Transverse colon (tissue), 4 donors: ENCODE results near the gene SPIN1. TPM values are rescaled to one million over a fixed set of nuclear protein-coding genes. Genes with fewer than 3 reads are reported as not detected.

Experiments used
- DNase-seq: peaks from one replicate; pipeline ENCODE4 v3.0.0-alpha.2; 2019
- H3K27ac ChIP-seq, 4 donors: fragments of 200-600 bp; sonication (generic); 2 replicates each; pipeline ENCODE4 v1.5.1; 2016 to 2018; ENCODE audit warnings: inconsistent platforms in 4 of 4
- H3K27me3 ChIP-seq: fragments of 200-600 bp; sonication (generic); 2 replicates; pipeline ENCODE4 v1.5.1; 2017; ENCODE audit warnings: inconsistent platforms
- H3K36me3 ChIP-seq, 4 donors: fragments of 200-600 bp; sonication (generic); 2 replicates each; pipeline ENCODE4 v1.5.1; 2017 to 2019; ENCODE audit warnings: inconsistent platforms in 4 of 4
- H3K4me1 ChIP-seq, 4 donors: fragments of 200-600 bp; sonication (generic); 2 replicates each; pipeline ENCODE4 v1.5.1; 2017 to 2020; ENCODE audit warnings: inconsistent platforms in 4 of 4
- H3K4me3 ChIP-seq, 4 donors: fragments of 200-600 bp; sonication (generic); 1 replicate in 1 of 4; 2 replicates in 3 of 4; pipeline versions ENCODE4 v1.5.1 to v1.6.1; 2017 to 2019; ENCODE audit warnings: inconsistent platforms in 4 of 4
- H3K9me3 ChIP-seq, 2 donors: fragments of 200-600 bp; sonication (generic); 2 replicates each; pipeline ENCODE4 v1.5.1; 2017 to 2019; ENCODE audit warnings: inconsistent platforms in 2 of 2
- CTCF ChIP-seq, 5 experiments: fragments of 200-600 bp in 3 of 5; fragments of 450-650 bp in 2 of 5; sonication (generic) in 3 of 5; IDR thresholded peaks; 1 replicate in 2 of 5; 2 replicates in 3 of 5; pipeline ENCODE4 v1.5.1; 2016 to 2017; ENCODE audit warnings: antibody characterized with exemption in 5 of 5, inconsistent platforms in 3 of 5, mild to moderate bottlenecking in 2 of 5, moderate library complexity in 1 of 5
- EP300 ChIP-seq: sonication (generic); formaldehyde crosslinking; IDR thresholded peaks from one replicate; pipeline ENCODE4 v1.6.1; 2017; ENCODE audit warnings: antibody characterized with exemption, low read depth
- POLR2A ChIP-seq: fragments of 450-650 bp; IDR thresholded peaks from one replicate; pipeline ENCODE4 v1.6.1; 2016; ENCODE audit warnings: antibody characterized with exemption, mild to moderate bottlenecking, moderate library complexity
- POLR2AphosphoS5 ChIP-seq, 3 donors: sonication (generic); formaldehyde crosslinking; IDR thresholded peaks; one replicate each; pipeline ENCODE4 v1.6.1; 2016; ENCODE audit warnings: antibody characterized with exemption in 3 of 3
- WGBS, 2 donors: methylation state at CpG; one replicate each; pipeline ENCODE4 v1.1.5; 2018; ENCODE audit warnings: low coverage in 1 of 2; 5-methylcytosine and 5-hydroxymethylcytosine counted together
- in situ Hi-C, 4 donors: fragments of 200-750 bp; cut with MboI; loops; one replicate each; pipeline versions ENCODE4 v1.15.0 to v1.15.1; 2017; ENCODE audit warnings: low sequenced_read_pairs in 3 of 4, low pct_ligation_motif_present in 1 of 4, low pct_unique_long_range_greater_than_20kb in 1 of 4
- intact Hi-C: fragments of 100-400 bp; cut with DNase I; formaldehyde crosslinking; loops from one replicate; pipeline ENCODE4 v1.15.1; 2023; ENCODE audit warnings: low total_unique reads
- total RNA-seq, 4 donors: library from RNA; depleted of rRNA; stranded (reverse); fragments of >200 nt; gene quantifications; one replicate each; pipeline ENCODE4 v1.1.0, GENCODE V29; 2016

Gene SPIN1
- total RNA-seq, 4 donors from 2014 or later: 33.7 to 72.4 (median 57.3) TPM

GRCh38 chr9:88363661-88364060 lies 24.6 kb upstream of the SPIN1 start:
- intact Hi-C loops: no loop called here

GRCh38 chr9:88364706-88365105 lies 23.5 kb upstream of the SPIN1 start:
- intact Hi-C loops: no loop called here
- 62 to 76% methylated on average over 2 of the region's 2 CpGs for WGBS, 2 donors
- Histone ChIP-seq H3K27ac (peak overlapping the region in 1 of 4 donors; percentile 47), H3K4me1 (peaks cover 0 to 4% (median 0%) of the 10 kb centered on the region in 4 donors), H3K27me3 (no peaks in the 10 kb centered on the region), H3K4me3 (no peak overlapping the region), H3K36me3 (no peaks in the 10 kb centered on the region), H3K9me3 (peaks cover 7 to 10% of the 10 kb centered on the region in 2 donors)
- DNase-seq: peak; percentile 15
- in situ Hi-C loops: no loop called here
- peak in 1 of 3 donors; percentile 18 for TF ChIP-seq POLR2AphosphoS5 (IDR thresholded peaks at IDR 0.05)
- TF ChIP-seq EP300: no peak

More at GRCh38 chr9:88363661-88364060, 24.6 kb upstream of the SPIN1 start:
- Histone ChIP-seq H3K27ac (no peak overlapping the region), H3K4me1 (peaks cover 0 to 4% (median 0%) of the 10 kb centered on the region in 4 donors), H3K27me3 (no peaks in the 10 kb centered on the region), H3K9me3 (peaks cover 7 to 10% of the 10 kb centered on the region in 2 donors), H3K36me3 (no peaks in the 10 kb centered on the region), H3K4me3 (no peak overlapping the region)
- in situ Hi-C loops: no loop called here
- DNase-seq: no peak
- TF ChIP-seq POLR2A (no peak), EP300 (no peak), POLR2AphosphoS5 (IDR thresholded peaks at IDR 0.05) (no peak), CTCF (IDR thresholded peaks at IDR 0.05) (no peak)
- WGBS, 2 donors: 72 to 77% methylated on average over 1 of the region's 1 CpG

GRCh38 chr9:88370346-88370745 lies 17.9 kb upstream of the SPIN1 start:
- no peak overlapping the region for H3K4me3 ChIP-seq
- no peaks in the 10 kb centered on the region for H3K36me3 ChIP-seq
- no peak for DNase-seq
- TF ChIP-seq POLR2A: no peak
- TF ChIP-seq EP300: no peak
- no peak for TF ChIP-seq CTCF (IDR thresholded peaks at IDR 0.05)
- no peak for TF ChIP-seq POLR2AphosphoS5 (IDR thresholded peaks at IDR 0.05)
- no peaks in the 10 kb centered on the region for H3K4me1 ChIP-seq
- no peaks in the 10 kb centered on the region for H3K27me3 ChIP-seq
- intact Hi-C loops (no loop called here), in situ Hi-C loops (no loop called here)
- H3K9me3 ChIP-seq: peaks cover 7 to 10% of the 10 kb centered on the region in 2 donors
- H3K27ac ChIP-seq: no peak overlapping the region

GRCh38 chr9:88372103-88372654 lies 16.1 kb upstream of the SPIN1 start:
- Histone ChIP-seq H3K9me3 (peaks cover 7 to 20% of the 10 kb centered on the region in 2 donors), H3K36me3 (no peaks in the 10 kb centered on the region), H3K27me3 (no peaks in the 10 kb centered on the region), H3K4me3 (no peak overlapping the region), H3K27ac (no peak overlapping the region), H3K4me1 (no peaks in the 10 kb centered on the region)
- intact Hi-C loops (no loop called here), in situ Hi-C loops (no loop called here)
- whole genome bisulfite sequencing, 2 donors: 69 to 80% methylated on average over 1 to 2 of the region's 2 CpGs
- no peak for DNase-seq
- TF ChIP-seq CTCF (IDR thresholded peaks at IDR 0.05) (no peak), EP300 (no peak), POLR2A (no peak), POLR2AphosphoS5 (IDR thresholded peaks at IDR 0.05) (no peak)

- in situ Hi-C loops (no loop called here), intact Hi-C loops (no loop called here)
- Histone ChIP-seq H3K4me1 (no peaks in the 10 kb centered on the region), H3K4me3 (no peak overlapping the region), H3K27ac (no peak overlapping the region), H3K27me3 (no peaks in the 10 kb centered on the region), H3K9me3 (peaks cover 3 to 13% of the 10 kb centered on the region in 2 donors), H3K36me3 (no peaks in the 10 kb centered on the region)
- TF ChIP-seq CTCF (IDR thresholded peaks at IDR 0.05) (no peak), POLR2A (no peak), POLR2AphosphoS5 (IDR thresholded peaks at IDR 0.05) (no peak), EP300 (no peak)
- 79 to 80% methylated on average over 3 to 5 of the region's 5 CpGs for WGBS, 2 donors
- DNase-seq: no peak
Observed at GRCh38 chr9:88373045-88373444, 15.2 kb upstream of the SPIN1 start.
